ENCODE results near the gene CREBZF.
"Not testable (repeated sequence)": the region's sequence is repeated elsewhere in the genome, so short reads cannot be mapped to it uniquely, and the experiment has no call there.

The CREBZF gene

DNA sequence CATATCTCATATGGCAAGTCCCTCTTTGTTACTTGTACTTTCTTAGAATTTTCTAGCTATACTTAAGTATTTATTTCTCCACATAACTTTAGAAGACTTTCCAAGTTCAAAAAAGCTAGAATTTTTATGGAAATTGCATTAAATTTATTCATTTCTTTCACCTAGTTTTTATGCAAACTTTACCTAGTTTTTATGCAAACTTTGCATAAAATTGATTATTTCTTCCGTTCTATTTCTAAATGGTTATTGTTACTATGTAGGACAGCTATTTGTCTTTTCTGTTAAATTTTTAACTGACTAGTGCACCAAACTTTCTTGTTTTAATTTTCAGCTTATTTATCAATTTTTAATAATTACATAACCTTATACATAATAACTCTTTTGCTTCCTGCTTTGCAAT lies 3.2 kb upstream of the CREBZF start:
- no peak for DNase-seq

DNA sequence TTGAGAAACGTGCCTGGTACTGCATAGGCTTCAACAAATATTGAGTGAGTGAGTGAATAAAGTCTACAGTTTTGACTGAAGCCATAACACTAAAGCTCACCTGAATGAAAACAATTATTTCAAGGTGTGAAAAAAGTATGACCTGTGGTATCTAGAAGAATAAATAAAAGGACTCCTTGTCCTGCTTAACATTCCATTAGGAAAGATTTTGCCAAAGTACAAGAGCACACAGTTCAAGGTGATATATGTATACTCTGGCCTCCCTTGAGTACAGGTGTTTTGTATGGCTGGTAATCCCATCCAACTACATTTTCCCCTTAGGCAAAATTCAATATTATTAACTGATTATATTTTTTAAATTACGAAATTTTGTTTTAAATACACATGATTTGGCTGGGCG lies 1.8 kb upstream of the CREBZF start:
- DNase-seq = no peak

- DNase-seq = no peak
These were observed 804 bp upstream of the CREBZF start for GRCh38 chr11:85665733-85666132.

DNA sequence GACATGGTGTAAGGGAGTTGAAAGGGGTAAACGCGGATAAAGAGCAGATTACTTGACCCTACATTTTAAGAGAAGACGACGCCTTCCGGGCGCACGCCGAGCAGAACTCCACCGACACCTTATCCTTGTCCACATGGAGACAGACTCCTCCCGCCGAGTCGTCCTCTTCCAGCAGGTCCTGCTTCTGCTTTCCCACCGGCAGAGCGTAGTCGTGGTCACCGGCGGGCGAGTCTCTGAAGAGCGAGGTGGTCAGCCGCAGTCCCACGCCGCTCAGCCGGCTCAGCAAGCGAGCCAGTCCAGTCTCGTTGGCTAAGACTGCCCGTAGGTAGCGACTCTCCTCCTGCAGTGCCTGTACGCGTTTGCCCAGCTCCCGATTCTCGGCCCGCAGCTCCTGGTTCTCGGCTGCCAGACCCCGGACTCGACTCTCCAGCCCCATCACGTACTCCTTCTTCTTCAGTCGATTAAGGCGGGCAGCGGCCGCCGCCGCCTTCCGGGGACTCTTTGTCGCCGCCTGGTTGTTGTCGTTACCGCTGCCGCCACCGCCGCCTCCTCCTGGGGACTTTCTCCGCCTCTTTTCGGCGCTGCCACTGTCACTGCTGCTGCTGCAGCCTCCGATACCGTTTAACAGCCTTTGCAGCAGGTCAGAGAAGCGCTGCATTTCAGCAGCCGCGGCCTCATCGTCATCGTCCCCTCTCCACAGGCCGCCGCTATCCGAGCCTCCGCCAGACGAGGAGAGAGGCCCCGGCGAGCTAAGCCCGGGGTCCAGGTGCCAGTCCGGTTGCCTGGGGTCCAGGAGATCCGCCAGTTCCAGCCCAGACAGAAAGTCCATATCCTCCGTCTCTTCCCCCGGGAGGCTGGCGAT lies 945 bp downstream of the CREBZF start:
- peak; percentile 16 for DNase-seq

- no peak for DNase-seq
These were observed 1.7 kb downstream of the CREBZF start for GRCh38 chr11:85663080-85663752.

- DNase-seq = no peak
These were observed 2.8 kb downstream of the CREBZF start for GRCh38 chr11:85661972-85662664.

DNA sequence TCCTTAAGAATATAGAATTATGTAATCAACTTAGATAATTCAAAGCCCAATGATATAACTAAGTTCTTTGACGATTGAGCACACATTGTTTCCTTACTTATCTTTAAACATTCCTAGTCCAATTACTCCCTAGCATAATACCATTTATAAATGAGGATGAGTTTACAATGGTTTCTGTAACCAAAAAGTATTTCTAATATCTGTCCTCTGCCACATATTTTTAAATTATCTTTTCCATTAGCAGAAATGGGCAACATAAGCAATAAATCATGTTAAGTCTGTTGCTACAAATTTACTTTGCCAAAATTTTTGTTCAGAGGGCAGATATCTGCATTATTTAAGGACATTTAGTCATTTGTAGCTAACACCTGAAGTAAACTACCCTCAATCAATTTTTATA lies 6.7 kb downstream of the CREBZF start:
- DNase-seq = no peak

DNA sequence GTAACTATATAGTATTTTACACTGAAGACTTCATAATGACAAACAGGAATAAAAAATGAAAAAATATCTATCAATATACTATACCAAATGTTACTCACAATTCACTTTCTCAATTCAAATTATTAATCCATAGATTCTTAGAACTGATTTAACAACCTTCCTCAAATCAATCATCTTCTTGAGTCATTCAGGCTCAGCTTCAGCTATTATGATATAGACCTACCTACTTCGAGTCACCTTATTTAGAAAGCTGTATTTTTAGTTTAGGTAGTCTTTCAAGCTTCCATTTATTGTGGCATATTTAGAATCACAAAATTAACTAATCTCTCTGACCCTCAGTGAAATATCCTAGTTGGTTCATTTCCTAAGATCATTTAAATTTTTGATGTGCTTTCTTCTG lies 8.2 kb downstream of the CREBZF start:
- DNase-seq = no peak

DNA sequence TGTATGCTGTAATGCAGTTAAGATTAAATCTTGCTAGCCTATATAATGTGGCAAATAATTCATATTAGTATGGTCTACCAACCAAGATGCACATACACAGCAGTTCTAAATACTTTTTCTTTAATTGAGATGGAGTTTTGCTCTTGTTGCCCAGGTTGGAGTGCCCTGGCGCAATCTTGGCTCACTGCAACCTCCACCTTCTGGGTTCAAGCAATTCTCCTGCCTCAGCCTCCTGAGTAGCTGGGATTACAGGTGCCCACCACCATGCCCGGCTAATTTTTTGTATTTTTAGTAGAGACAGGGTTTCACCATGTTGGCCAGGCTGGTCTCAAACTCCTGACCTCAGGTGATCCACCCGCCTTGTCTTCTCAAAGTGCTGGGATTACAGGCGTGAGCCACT lies 10.6 kb downstream of the CREBZF start:
- DNase-seq = not testable (repeated sequence)

DNA sequence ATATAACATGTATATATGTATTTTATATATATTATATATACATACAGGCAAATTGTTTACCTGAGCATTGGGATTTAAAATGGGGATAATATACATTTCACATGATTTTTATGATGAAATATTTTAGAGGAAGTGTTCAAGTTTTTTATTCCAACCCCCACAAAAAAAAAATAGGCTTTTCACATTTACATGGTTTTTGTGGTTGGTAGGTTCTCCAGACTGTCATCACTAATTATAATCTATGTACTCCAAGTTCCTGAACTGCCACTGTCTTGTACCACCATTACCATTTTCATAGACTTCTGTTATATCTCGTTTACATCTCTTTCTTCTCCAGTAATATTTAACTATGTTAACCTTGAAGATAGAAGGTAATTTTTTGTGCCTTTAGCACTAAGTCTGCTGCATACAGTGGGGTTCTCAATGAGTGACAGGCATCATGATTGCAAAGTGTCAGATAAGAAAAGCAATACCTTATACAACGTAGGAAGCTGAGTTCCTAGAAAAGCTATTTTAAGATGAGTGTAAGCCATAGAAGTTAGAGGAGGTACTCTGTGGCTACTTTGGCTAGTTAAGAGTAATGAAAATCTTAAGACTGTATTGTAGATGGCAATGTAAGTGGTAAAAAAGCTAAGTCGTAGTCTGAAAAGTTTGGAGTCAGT lies 12.0 kb downstream of the CREBZF start:
- no peak for DNase-seq

DNA sequence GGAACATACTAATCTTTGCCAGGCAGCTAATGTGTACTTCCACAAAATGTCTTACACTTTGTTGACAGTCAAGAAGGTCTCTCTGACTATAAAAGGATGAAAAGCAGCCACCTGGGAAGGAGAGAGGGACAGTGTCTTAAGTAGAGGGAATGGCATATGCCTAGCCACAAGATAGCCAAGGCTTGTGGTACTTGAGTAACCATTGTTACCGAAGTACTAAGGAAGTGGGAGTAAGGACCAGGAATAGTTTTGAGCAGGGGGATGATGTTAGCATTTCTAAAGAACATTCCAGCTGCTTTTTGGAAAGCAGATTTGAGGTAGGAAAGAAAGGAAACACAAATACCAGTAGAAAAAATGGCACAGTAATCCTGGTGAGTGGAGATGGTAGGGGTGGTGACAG lies 13.8 kb downstream of the CREBZF start:
- DNase-seq = no peak

GRCh38 chr11:85647604-85648299 lies 17.2 kb downstream of the CREBZF start, which contains the start of gene TMEM126A:
Gene TMEM126A (plus strand): TSS chr11:85647967. CDS start chr11:85650256, 2,289 bp downstream.
- DNase-seq = peak; percentile 89

- no peak for DNase-seq
These were observed 17.9 kb downstream of the CREBZF start for GRCh38 chr11:85647078-85647477.

GRCh38 chr11:85643191-85643614 lies 21.7 kb downstream of the CREBZF start:
- no peak for DNase-seq

DNA sequence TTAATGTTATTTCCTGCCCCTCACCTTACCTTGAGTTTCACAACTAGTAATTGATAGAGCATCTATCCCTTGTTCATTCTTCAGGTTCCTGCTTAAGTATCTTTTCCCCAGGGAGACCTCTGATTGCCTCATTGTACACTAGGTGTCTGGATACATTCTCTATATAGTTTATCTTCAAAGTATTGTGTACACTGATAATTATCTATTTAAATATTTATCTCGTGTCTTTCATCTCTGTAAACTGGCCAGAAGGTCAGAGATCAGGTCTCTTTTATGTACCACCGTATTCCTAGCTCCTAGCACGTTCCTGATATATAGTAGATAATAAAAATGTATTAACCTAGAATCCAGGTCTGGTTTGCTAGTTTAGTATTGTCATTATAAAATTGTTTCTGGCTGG lies 30.2 kb downstream of the CREBZF start:
- no peak for DNase-seq

GRCh38 chr11:85628771-85629341 lies 36.1 kb downstream of the CREBZF start:
- no peak for DNase-seq

- DNase-seq = peak; percentile 92
These were observed 36.7 kb downstream of the CREBZF start, which contains the start of gene TMEM126B for GRCh38 chr11:85627998-85628770. Gene TMEM126B (plus strand): TSS chr11:85628593. CDS start chr11:85628608, 15 bp downstream.

GRCh38 chr11:85627332-85627997 lies 37.5 kb downstream of the CREBZF start, which contains the start of gene DLG2:
Gene DLG2 (minus strand): TSS chr11:85627344.
- DNase-seq = no peak

DNA sequence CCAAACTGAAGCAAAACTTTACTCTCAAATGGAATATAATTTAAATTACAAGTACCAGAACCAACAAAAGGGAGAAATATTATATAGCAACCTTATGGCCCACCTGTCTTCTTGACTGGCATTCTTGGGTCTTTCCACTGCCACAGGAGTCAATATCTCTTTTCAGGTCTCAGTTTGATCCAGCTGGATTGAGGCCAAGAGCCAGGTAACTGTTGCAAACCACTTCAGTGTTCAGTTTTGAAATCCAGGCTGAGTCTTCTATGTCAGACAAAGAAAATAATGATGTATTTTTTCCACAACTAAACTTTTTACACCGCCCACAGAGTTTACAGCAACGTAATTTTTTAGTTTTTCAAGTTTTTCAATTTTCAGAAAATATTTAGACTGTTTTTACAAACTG lies 38.4 kb downstream of the CREBZF start:
- peak; percentile 4 for DNase-seq

GRCh38 chr11:85620256-85620655 lies 44.7 kb downstream of the CREBZF start:
- no peak for DNase-seq
